EL (cell line): ENCODE results near the gene TGFBR2.
"Not testable (repeated sequence)": the region's sequence is repeated elsewhere in the genome, so short reads cannot be mapped to it uniquely, and the experiment has no call there.

Experiments
- DNase-seq: peaks from one replicate; pipeline ENCODE4 v3.0.0-alpha.2; 2016

The TGFBR2 gene

DNA sequence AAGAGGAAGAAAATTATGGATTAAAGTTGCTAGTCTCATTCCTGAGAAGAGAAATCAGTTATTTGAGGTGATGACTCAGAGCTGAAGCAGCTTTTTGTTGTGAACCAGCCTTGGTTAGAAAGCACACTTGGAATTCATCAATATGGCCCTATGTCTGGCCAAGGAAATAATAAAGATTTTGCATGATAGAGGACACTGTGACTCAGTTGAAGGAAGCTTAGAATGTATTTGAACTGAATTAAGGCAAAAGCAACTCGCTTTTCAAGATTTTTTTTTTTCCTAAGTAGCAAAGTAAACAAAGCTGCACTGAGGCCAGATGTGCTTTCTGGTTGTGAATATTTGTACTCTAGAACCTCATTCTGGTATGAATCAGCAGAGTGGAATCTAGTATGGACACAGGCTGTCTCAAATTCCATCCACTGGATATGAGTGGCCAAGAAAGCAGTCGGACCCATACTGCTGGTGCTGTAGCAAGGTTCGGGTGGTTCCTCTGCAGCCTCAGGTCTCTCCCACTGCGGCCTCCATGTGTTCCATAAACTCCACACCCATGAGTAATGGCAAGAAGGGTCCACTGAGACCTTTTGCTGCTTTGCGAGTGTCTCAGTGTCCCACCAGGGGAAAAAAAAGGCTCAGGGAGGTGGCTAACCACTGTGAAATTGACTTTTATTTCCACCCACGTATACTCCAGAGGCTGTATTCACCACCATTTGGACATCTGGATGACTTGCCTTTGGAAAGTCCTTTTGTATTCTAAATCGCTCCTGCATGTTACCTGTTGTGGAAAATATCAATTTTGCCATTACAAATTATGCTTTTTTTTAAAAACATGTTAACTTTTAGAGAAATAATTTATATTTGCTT is 53.1 kb downstream of the TGFBR2 start:
- peak; percentile 95 for DNase-seq

DNA sequence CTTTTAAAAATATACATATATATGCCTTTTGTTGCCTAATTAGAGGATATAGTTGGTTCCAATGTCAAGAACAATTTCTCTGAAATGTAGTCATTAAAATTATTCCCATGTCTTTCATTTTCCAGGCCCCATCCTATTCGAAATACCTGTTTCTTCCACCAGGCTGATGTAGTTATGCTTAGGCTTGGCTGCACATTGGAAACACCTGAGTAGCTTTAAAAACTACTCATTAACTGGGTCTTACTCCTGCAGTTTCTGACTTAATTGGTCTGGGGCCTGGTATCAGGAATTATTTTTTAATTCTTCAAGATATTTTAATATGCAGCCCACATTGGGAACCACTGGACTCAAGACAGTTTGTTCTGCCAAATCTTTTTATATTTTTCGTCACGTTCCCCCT is 53.7 kb downstream of the TGFBR2 start:
- DNase-seq = no peak

DNA sequence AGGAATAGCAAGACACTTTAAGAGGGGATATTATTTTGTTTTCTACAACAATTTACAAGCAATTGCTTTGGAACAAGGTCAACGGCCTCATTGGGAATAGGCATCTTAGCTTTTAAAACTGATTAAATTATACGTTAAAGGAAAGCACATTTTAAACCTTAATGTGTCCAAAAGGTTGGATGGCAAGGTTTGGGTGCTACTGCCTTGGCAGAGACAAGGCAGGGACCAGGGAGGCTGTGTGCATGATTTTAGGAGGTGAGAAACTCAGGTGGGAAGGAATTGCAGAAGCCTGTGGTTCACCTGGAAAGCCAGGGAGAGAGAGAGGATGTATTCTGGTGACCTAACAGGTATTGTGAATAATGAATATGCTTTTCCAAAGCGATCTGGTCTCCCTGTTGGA is 54.3 kb downstream of the TGFBR2 start:
- DNase-seq = no peak

DNA sequence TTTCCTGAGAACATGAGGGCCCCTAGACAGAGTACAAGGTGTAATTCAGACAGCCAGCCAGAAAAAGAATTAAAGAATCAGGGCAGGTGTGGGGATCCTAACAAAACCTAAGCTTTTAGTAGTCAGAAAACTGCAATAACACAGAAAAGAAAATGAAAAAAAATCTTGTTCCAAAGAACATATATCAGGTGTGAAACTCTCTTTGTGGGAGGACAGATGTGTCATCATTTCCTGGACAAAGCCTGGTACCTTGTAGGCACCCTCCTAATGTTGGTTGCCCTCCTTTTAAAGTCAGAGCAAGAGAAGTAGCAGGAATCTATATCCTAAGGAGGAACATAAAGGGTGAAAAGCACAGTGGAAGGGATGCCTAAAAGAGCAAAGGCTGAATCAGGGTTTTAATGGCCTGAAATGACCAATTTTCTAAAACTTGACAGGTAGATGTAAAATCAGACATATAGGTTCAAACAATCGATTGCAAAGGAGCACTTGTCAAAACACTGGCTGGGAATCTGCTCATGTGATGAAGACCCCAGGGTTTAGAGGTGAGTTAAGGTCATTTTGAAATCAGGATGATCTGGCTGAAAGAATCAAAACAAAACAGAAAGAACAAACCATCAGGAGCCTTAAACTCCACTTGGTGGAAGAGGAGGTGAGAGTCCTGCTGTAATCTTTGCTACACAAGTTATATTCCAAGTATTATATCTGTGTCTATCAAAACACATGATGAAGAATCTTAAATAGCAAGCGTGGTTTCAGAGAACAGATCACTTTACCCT is 54.9 kb downstream of the TGFBR2 start:
- no peak for DNase-seq

DNA sequence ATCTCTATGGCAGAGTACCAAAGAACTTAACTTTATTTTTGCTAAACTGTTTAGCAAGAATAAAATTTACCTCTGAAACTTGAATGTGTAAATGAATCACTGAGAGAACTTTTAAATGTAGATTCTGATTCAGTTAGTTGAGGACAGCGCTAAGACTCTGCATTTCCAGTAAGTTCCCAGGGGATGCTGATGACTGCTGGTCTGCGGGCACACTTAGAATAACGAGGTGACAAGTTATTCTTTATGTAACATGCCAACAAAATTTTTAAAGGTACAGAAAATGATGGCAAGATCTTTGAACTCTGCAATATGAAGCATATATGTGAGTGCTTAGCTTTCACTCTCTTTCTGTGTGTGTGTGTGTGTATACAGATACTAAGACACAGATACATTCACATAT is 56.4 kb downstream of the TGFBR2 start:
- DNase-seq = no peak

DNA sequence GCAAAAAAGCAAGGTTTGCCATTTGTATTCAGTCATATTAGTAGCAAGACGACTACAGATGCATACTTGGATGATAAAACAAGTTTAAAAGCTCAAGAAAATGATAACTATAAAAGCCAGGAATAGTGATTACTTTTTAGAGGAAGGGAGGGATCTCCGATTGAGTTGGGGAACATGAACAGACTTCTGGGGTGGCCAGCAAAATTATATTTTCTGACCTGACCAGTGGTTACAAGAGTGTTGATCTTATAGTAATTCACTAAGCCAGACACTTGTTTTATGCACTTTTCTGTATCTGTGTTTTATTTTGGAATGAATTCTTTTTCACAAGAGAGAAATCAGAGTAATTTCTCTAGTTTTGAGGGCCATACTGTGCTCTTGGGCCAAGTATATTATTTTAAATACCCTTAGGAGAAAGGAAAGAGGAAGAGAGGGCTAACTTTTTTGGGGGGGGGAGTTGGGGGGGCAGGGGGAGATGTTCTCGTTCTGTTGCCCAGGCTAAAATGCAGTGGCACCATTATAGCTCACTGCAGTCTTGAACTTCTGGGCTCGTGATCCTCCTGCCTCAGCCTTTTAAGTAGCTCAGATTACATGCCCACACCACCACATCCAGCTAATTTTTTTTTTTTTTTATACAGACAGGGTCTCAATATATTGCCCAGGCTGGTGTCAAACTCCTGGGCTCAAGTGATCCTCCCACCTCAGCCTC is 57.3 kb downstream of the TGFBR2 start:
- no peak for DNase-seq

DNA sequence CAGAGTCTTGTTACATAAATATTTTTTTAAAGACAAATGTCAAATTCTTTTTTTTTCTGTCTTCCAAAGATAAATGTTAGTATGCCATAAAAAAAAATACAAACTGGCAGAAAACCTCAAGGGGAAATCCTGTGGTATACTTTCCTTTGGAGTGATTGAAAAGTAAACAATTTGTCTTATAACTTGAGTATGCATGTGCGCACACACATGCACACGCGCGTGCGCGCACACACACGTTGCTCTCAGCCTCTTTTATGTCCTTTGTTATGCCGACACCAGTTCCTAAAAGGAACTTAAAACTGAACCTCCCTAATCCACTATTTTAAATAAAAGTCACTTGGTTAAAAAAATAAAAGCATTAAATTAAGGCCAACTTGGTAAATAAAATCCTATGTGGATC is 58.1 kb downstream of the TGFBR2 start:
- DNase-seq = no peak

DNA sequence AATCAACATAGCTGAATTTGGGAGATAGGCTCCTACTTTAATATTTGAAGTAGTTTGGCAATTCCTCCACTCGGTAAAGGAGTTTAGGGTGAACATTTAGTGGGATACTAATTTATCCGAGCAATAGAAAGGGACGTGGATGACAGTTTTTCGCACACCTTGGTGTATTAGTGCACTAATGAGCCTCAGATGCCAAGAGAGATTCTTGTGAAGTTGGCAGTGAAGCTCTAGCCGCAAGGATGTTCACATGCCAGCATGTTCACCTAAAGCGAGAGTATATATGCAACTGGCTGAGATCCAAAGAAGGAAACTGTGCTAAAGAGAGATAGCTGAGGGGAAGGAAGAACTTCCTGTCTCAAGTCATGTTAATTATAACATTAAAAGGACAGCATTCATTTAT is 58.5 kb downstream of the TGFBR2 start:
- no peak for DNase-seq

DNA sequence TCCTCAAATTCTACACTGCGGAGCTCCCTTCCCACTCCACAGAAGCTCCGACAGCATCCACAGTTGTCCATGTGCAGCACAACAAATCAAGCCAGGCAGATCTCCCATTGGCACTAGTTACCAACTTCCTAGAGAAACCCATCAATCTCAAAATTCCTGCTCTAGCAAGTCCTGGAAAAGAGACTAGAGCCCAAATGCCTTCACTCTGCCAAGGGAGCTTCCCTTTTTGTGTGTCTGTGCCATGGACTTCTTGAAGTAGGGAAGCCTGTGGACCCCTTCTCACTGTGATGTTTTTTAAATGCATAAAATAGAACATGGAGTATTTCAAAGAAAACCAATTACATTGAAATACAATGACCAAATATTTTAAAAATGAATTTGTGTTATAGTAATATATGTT is 59.1 kb downstream of the TGFBR2 start:
- DNase-seq = no peak

DNA sequence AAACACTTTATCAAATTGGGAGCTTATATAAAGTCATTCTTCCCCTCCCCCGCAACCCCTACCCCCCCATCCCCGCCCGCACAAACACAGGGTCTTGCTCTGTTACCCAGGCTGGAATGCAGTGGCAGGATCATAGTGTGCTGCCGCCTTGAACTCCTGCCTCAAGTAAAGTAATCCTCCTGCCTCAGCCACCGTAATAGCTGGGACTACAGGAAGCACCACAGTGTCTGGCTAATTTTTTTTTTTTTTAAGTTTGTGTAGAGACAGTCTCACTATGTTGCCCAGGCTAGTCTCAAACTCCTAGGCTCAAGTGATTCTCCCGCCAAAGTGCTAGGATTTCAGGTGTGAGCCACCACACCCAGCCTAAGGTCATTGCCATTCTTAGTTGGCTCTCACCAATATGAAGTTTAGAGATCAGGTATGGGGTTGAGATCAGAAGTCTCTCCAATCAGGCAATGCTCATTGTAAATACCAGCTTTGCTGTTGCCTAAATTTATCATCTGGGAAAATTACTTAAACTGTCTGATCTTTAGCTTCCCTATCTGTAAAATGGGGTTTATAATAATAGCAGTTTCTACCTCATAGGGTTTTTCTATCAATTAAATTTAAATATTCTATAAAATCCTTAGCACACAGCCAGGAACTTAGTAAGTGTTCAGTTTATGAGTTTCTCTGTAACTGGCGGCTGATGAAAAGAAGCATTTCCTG is 60.3 kb downstream of the TGFBR2 start:
- no peak for DNase-seq

DNA sequence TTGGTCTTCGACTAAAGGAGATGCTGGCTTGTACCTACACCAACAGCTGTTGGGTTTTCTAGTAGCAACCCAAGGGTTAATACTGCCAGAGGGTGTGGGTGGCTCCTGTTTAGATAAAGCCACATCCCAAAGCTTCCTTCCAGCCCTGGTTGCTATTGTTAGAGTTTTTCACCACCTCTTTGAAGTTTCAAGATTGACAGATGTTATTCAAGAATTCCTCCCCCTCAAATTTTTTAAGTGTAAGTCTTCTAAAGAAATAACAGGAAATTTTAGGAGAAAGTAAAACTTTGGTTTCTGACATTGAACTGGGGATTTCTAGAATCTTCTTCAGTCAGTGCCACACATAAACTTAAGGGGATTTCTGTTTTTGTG is 60.9 kb downstream of the TGFBR2 start:
- DNase-seq = no peak

DNA sequence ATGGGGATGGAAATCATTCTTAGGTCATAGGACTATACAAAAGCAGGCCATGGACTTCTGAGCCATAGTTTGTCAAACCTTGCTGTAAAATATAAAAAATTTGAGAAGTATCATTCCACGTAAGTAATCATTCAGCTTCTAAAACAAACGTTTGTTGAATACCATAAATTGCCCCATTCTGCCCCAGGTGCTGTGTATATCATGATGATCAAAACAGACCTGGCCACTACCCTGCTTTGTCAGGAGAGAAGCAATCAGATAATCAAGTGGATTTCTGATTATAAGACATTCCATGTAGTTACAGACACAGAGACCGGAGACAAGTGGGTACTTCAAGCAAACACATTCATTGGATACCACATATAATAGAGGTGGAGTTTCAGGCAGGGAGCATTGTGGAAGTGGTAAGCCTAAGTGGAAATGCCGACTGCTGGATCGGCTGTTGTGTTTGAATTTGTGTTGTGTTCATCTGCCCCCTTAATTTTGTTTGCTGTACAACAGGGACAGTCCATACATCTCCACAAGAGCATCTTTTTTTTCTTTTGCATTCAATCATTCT is 61.7 kb downstream of the TGFBR2 start:
- DNase-seq = no peak

DNA sequence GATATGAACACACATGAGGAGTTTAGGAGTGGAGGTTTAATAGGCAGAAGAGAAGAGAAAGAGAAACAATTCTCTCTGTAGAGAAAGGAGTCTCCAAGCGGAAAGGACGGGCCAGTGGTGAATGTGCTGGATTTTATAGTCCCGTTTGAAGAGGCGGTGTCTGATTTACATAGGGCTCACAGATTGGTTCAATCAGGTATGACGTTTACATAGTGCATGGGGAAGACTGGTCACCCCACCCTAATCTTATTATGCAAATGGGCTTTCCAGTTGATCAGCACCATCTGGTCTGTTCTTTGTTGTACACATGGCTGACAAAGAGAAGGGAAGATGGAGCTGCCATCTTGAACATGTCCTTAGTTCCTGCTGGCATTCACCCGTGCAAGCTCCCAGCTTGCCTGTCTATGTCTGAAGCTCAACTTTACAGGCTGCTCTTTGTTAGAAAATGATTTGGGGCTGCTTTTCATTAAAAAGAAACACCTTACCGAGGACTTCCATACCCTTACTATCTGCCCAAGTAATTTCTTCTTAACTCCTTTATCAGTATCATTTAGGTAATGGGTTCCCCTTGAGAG is 63.0 kb downstream of the TGFBR2 start:
- DNase-seq = not testable (repeated sequence)

DNA sequence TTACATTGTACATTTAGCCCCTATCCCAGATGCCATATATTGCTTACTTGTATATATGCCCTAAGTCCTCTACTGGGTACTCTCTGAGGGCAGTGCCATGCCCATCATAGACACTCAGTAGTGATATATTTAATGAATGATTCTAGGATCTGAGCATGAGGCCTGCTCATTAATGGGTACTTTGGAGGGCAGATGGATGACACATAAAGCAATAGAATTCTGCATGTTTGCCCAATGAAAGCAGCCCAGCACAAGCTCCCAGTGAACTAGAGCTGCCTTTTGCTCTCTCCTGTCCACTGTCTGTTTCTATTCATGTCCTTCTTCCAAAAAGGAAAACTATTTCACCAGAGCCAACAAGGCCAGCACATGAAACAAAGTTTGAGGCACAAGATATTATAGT is 63.9 kb downstream of the TGFBR2 start:
- no peak for DNase-seq

DNA sequence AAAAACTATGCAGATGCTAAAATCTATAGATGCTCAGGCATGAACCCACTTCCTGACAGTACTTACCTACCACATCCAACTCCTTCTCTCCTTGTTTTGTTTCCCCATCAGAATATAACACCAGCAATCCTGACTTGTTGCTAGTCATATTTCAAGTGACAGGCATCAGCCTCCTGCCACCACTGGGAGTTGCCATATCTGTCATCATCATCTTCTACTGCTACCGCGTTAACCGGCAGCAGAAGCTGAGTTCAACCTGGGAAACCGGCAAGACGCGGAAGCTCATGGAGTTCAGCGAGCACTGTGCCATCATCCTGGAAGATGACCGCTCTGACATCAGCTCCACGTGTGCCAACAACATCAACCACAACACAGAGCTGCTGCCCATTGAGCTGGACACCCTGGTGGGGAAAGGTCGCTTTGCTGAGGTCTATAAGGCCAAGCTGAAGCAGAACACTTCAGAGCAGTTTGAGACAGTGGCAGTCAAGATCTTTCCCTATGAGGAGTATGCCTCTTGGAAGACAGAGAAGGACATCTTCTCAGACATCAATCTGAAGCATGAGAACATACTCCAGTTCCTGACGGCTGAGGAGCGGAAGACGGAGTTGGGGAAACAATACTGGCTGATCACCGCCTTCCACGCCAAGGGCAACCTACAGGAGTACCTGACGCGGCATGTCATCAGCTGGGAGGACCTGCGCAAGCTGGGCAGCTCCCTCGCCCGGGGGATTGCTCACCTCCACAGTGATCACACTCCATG is 65.3 kb downstream of the TGFBR2 start:
- no peak for DNase-seq

DNA sequence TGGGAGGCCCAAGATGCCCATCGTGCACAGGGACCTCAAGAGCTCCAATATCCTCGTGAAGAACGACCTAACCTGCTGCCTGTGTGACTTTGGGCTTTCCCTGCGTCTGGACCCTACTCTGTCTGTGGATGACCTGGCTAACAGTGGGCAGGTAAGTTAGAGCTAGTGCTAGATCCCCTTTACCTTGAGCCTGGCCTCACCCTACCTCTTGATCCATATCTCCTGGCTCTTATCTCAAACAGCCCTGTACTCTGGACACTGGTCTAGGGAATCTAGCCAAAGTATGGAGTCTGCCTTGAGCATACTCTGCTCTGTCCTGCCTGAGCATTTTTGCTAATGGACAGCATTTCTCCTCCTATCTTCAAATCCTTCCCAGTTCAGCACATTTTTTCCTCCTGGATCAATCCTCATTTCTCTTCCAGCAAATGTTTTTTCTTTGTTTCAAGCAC is 65.9 kb downstream of the TGFBR2 start:
- no peak for DNase-seq

DNA sequence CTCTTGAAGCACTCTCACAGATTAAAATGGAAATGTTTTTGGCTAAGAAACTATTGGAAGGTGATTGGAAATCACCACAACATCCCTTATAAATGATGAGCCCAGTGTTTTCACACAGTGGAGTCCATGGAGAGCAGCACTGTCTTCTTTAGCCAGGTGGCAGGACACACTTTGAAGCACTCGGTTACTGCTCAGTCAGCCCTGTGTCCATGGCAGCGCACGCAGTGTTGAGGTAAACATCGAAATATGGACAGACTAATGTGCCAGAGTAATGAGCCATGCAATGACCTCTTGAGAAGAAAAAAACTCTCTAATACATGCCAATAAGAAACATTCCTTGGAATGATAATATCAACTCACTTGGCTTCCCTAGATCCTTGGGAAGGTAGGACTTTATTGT is 66.6 kb downstream of the TGFBR2 start:
- no peak for DNase-seq

DNA sequence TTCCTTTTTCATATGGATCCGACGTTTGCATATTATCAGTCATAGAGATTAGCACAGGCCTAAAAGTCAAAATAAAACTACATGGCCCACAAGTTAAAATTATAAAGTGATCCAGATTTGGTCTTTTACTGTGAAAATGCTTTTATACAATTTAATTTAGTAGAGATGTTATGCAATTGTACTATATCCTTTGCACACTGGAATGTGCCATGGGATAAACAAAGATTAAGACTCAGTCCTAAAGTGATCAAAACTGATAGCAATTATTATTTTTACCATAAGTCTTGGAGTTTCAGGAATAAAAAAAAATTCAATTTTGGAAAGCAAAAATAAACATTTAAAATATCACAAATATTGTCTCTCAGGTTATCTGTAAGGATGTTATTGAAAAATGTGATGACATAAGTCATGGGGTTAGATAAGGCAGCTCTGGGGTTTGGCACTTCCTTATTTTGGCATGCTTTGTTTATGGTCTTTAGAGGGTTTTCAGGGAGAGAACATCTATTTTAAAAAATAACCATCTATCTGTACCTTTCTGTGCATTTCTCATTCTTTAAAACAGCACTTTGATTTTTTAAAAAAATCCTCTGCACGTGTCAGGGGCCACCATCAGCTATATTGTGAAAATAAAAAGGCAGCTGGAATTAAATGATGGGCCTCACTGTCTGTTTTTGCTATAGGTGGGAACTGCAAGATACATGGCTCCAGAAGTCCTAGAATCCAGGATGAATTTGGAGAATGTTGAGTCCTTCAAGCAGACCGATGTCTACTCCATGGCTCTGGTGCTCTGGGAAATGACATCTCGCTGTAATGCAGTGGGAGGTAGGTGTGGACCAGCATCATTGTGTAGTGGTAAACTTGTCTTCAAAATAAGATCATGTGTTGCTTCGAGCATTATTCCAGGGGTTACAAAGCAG is 67.3 kb downstream of the TGFBR2 start:
- no peak for DNase-seq

DNA sequence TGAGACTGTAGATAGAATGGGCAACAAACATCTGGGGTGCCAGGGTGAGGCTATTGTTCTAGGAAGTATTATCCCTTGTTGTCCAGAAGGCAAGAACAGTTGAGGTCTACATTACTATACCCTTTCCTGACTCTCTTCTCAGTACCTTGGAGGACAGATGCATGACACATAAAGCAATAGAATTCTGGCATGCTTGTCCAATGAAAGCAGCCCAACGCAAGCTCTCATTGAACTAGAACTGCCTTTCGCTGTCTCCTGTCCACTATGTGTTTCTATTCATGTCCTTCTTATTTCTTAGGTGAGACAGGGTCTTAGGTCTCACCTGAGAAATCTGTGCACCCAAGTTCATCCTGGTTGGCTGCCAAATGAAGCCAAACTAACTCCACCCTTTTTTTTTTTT is 68.6 kb downstream of the TGFBR2 start:
- no peak for DNase-seq

DNA sequence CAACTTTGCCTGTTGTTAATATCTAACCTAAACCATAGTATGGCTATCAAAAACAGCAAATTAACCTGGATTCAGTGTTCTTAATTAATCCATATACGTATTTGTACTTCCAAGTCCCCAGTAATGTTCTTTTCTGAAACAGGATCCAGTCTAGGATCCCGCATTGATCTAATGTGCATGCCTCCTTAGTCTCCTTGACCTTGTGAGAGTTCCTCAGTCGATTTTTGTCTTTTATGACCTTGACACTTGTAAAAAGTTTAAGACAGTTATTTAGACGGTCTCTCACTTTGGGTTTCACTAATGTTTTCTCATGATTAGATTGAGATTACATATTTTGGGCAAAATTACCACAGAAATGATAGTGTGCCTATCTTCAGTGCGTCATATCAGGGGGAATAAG is 69.4 kb downstream of the TGFBR2 start:
- no peak for DNase-seq
